Measurements from ENCODE around the gene CD1E.
"Not testable (repeated sequence)": the region's sequence is repeated elsewhere in the genome, so short reads cannot be mapped to it uniquely, and the experiment has no call there.

The CD1E gene

GRCh38 chr1:158353303-158354075, at the start of gene CD1E:
TSS of gene CD1E (plus strand) at chr1:158353894. CDS start at chr1:158353989, 95 bp downstream.
- no peak for DNase-seq

- DNase-seq, result no peak
These were observed 43.1 kb upstream of the CD1E start for GRCh38 chr1:158310623-158311022.

- DNase-seq, result no peak
These were observed 42.6 kb upstream of the CD1E start for GRCh38 chr1:158311066-158311465.

GRCh38 chr1:158323866-158324265, 29.8 kb upstream of the CD1E start:
- DNase-seq, result no peak

- no peak for DNase-seq
These were observed 29.3 kb upstream of the CD1E start for GRCh38 chr1:158324395-158324794.

- no peak for DNase-seq
These were observed 26.2 kb upstream of the CD1E start for GRCh38 chr1:158327481-158327880.

- DNase-seq, result no peak
These were observed 25.3 kb upstream of the CD1E start for GRCh38 chr1:158328426-158328825.

GRCh38 chr1:158329300-158329699, 24.4 kb upstream of the CD1E start:
- no peak for DNase-seq

- DNase-seq, result no peak
These were observed 24.0 kb upstream of the CD1E start for GRCh38 chr1:158329733-158330132.

GRCh38 chr1:158330391-158331105, 23.1 kb upstream of the CD1E start:
- DNase-seq, result no peak

- DNase-seq, result no peak
These were observed 22.6 kb upstream of the CD1E start for GRCh38 chr1:158331106-158331425.

- DNase-seq, result no peak
These were observed 22.1 kb upstream of the CD1E start, which contains the start of gene CD1B for GRCh38 chr1:158331481-158332150. TSS of gene CD1B (minus strand) at chr1:158331531. CDS start at chr1:158331423, 108 bp downstream.

GRCh38 chr1:158333405-158334155, 20.1 kb upstream of the CD1E start:
- no peak for DNase-seq

- no peak for DNase-seq
These were observed 19.0 kb upstream of the CD1E start for GRCh38 chr1:158334526-158335212.

- DNase-seq, result no peak
These were observed 18.5 kb upstream of the CD1E start for GRCh38 chr1:158335213-158335532.

GRCh38 chr1:158336413-158336812, 17.3 kb upstream of the CD1E start:
- DNase-seq, result not testable (repeated sequence)

- DNase-seq, result not testable (repeated sequence)
These were observed 4.7 kb upstream of the CD1E start for GRCh38 chr1:158348946-158349345.

GRCh38 chr1:158354255-158354654, 561 bp downstream of the CD1E start:
- DNase-seq, result no peak

- DNase-seq, result no peak
These were observed 2.1 kb downstream of the CD1E start for GRCh38 chr1:158355773-158356285.

- DNase-seq, result no peak
These were observed 2.9 kb downstream of the CD1E start for GRCh38 chr1:158356616-158357015.

- no peak for DNase-seq
These were observed 3.7 kb downstream of the CD1E start for GRCh38 chr1:158357441-158357840.

GRCh38 chr1:158362482-158362881, 8.8 kb downstream of the CD1E start:
- no peak for DNase-seq
